Immature natural killer cell (primary cell): ENCODE results near the gene PGAM2. TPM values are rescaled to one million over a fixed set of nuclear protein-coding genes. Genes with fewer than 3 reads are reported as not detected.
"Not testable (repeated sequence)": the region's sequence is repeated elsewhere in the genome, so short reads cannot be mapped to it uniquely, and the experiment has no call there.

Experiments
- DNase-seq, 3 donors: peaks; one replicate each; pipeline ENCODE4 v3.0.0; 2022; ENCODE audit warnings: mixed read lengths in 1 of 3
- H3K27ac Mint-ChIP-seq, 6 donors: one replicate each; pipeline ENCODE4 v1.8.0; 2020; ENCODE audit warnings: mixed read lengths in 6 of 6, mild to moderate bottlenecking in 5 of 6, inconsistent platforms in 4 of 6, moderate library complexity in 3 of 6
- H3K27me3 Mint-ChIP-seq, 3 donors: one replicate each; pipeline ENCODE4 v1.8.0; 2020 to 2021; ENCODE audit warnings: low read depth in 3 of 3, mild to moderate bottlenecking in 3 of 3, mixed read lengths in 3 of 3, moderate library complexity in 3 of 3, inconsistent platforms in 1 of 3
- H3K36me3 Mint-ChIP-seq, 3 donors: one replicate each; pipeline ENCODE4 v1.8.0; 2020; ENCODE audit warnings: mixed read lengths in 3 of 3, inconsistent platforms in 2 of 3, mild to moderate bottlenecking in 2 of 3
- H3K4me1 Mint-ChIP-seq, 2 donors: one replicate each; pipeline ENCODE4 v1.8.0; 2020; ENCODE audit warnings: inconsistent platforms in 2 of 2, mild to moderate bottlenecking in 2 of 2, mixed read lengths in 2 of 2, moderate library complexity in 1 of 2
- H3K4me3 Mint-ChIP-seq, 5 donors: one replicate each; pipeline ENCODE4 v1.8.0; 2020; ENCODE audit warnings: mild to moderate bottlenecking in 5 of 5, mixed read lengths in 5 of 5, inconsistent platforms in 3 of 5, moderate library complexity in 3 of 5
- H3K9me3 Mint-ChIP-seq, 6 donors: one replicate each; pipeline ENCODE4 v1.8.0; 2020; ENCODE audit warnings: mild to moderate bottlenecking in 6 of 6, mixed read lengths in 6 of 6, inconsistent platforms in 4 of 6, moderate library complexity in 3 of 6
- polyA plus RNA-seq, 3 donors: library from polyadenylated mRNA; unstranded; fragments of 300-500 nt; fragmentation: Illumina TruSeq; gene quantifications; one replicate each; pipeline ENCODE4 v1.2.3, GENCODE V29; 2021

The PGAM2 gene
- polyA plus RNA-seq, 3 donors from 2014 or later, result not detected

DNA sequence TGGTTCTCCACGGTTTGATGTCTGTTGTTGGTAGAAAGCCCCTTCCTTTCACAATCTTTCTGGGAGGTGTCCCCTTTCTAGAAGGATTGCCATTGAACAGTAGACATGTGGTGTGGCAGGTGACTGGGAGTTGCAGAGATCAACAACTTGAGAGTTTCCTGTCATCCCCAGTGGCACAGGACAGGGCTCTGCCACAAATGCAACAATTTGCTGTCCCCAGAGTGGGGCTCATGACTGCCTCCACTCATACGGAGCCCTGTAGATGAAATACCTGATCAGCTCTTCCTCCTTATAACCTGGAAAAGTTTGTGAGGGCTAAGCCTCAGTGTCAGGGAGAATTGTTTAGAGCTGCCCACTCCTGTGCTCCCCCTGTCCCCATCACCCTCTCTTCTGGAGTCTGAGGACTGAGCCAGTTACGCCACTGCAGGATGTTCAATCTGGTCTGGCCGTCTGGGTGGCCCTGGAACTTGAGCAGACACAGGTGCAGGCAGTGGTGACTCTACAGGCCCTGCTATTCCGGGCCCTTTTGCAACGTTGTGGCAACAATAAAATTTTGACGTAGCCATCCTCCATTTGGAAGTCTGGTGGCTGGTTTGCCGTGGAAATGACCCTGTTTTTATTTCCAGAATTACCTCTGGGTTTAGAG, 14.3 kb downstream of the PGAM2 start:
- H3K4me3 Mint-ChIP-seq, result no peak overlapping the region
- H3K4me1 Mint-ChIP-seq, result peaks cover 32 to 49% of the 10 kb centered on the region in 2 donors
- no peak overlapping the region for H3K27ac Mint-ChIP-seq
- peaks cover 0 to 8% (median 1%) of the 10 kb centered on the region in 3 donors for H3K27me3 Mint-ChIP-seq
- H3K36me3 Mint-ChIP-seq, result peaks cover 0 to 27% (median 4%) of the 10 kb centered on the region in 3 donors
- H3K9me3 Mint-ChIP-seq, result no peaks in the 10 kb centered on the region
- DNase-seq, result no peak

DNA sequence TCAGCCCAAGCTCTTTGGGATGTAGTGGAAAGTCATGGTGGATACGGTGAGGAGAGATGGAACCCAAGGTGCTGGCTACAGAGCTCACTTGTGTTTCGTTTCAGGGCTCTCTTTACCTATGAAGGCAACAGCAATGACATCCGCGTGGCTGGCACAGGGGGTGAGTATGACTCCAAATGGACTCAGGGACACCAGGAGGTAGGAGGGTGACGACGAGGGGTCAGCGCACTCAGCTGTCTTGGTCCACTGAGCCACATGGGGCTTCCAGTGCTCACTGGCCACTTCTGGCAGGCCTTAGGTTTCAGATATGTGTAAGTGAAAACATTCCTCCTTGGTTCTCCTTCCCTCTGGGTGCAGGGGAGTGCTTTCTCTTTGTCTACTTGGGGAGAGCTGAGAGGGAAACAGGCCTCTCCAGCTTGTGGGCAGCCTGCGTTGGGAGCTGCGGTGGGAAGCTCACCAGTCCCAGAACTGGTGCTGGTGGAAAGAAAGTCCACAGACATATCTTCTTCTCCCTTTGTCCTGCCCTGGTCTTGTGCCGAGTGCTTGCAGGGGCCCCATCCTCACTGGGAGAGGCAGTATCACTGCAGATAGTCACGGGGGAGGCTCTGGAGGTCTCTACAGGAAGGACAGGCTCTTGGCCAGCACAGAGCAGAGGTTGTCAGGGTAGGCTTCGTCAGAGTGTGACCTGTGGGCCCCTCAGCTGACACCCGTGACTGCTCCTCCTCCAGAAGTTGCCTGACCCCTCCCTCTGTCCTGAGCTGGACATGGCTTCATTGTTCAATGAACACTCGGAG, 15.0 kb downstream of the PGAM2 start:
- H3K36me3 Mint-ChIP-seq, result peaks cover 0 to 21% (median 4%) of the 10 kb centered on the region in 3 donors
- peaks cover 0 to 9% (median 5%) of the 10 kb centered on the region in 3 donors for H3K27me3 Mint-ChIP-seq
- peaks cover 39 to 50% of the 10 kb centered on the region in 2 donors for H3K4me1 Mint-ChIP-seq
- no peak overlapping the region for H3K4me3 Mint-ChIP-seq
- peak overlapping the region in 3 of 6 donors; percentile 32 to 64 (median 46) for H3K27ac Mint-ChIP-seq
- DNase-seq, result no peak
- no peaks in the 10 kb centered on the region for H3K9me3 Mint-ChIP-seq

DNA sequence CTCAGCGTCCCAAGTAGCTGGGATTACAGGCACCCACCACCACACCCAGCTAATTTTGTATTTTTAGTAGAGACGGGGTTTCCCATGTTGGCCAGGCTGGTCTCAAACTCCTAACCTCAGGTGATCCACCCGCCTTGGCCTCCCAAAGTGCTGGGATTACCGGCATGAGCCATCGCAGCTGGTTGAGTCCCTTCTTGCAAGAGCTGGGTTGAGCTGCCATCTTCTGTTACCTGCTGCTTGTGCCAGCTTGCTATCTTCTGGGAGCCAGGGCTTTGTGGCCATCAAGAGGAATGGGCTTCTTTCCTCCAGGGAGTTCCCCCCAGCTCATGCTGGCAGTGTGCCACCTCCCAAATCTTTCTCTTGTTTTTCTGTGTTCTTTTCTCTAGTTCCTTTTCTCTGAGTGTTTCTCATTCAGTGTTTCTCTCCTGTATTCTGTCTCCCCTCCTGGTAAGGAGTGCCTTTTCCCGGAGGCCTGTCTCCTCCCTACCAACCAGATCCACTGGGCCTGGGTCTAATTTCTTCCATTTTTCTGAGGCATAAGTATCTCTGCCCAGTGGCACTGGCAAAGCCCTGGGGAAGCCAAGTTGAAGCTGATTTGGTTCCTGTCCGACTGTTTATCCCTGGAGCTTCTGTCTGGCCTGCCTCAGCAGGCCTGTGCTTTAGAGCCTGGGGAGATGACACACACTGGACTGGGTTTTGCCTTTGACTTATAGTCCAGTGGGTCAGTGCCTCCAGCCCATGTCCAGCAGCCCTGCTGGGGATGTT, 17.2 kb downstream of the PGAM2 start:
- peaks cover 2 to 17% (median 9%) of the 10 kb centered on the region in 3 donors for H3K27me3 Mint-ChIP-seq

DNA sequence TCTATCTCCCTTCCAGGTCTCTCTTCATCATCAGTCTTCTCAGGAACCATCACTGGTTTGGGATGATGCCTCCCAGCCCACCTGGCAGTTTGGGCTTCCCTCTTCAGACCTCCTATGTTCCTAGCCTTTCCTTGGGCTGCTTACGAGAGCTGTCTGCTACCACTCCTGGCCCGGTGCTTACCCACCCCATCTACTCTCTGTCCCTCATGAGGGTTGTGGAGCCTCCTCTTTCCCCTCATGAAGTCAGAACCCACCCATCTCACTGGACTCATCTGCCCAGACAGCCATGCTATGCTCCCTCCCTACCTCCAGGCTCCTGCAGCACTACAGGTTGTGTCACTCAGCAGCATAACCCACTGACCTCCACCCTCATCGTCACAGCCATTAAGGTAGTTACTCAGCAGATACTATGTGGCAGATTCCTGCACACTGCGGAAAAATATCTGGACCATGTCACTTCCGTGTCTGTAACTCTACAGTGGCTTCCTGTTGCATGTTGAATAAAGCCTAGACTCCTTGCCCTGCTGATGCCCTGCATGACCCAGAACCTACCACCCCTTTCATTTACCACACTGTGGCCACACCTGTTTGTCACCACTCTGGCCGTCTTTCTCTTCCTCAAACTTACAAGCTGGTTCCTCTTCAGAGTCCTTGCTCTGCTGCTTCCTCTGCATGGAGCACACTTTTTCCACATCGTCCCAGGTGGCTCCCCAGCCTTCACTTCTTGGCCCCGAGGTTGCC, 18.9 kb downstream of the PGAM2 start:
- peak overlapping the region; percentile 93 to 98 (median 96) for H3K27ac Mint-ChIP-seq
- peaks cover 57 to 62% of the 10 kb centered on the region in 2 donors for H3K4me1 Mint-ChIP-seq
- peaks cover 2 to 17% (median 10%) of the 10 kb centered on the region in 3 donors for H3K27me3 Mint-ChIP-seq
- peaks cover 0 to 11% (median 0%) of the 10 kb centered on the region in 3 donors for H3K36me3 Mint-ChIP-seq
- H3K4me3 Mint-ChIP-seq, result peak overlapping the region; percentile 90 to 95 (median 91)
- no peaks in the 10 kb centered on the region for H3K9me3 Mint-ChIP-seq
- DNase-seq, result peak; percentile 37 to 43 (median 42)

More for the DNA sequence above, 17.2 kb downstream of the PGAM2 start:
- Mint-ChIP-seq H3K4me3 (peak overlapping the region in 2 of 5 donors; percentile 10 to 21), H3K9me3 (no peaks in the 10 kb centered on the region), H3K27ac (peak overlapping the region in 5 of 6 donors; percentile 56 to 97 (median 96)), H3K4me1 (peaks cover 52 to 55% of the 10 kb centered on the region in 2 donors), H3K36me3 (peaks cover 0 to 16% (median 0%) of the 10 kb centered on the region in 3 donors)
- DNase-seq, result no peak

DNA sequence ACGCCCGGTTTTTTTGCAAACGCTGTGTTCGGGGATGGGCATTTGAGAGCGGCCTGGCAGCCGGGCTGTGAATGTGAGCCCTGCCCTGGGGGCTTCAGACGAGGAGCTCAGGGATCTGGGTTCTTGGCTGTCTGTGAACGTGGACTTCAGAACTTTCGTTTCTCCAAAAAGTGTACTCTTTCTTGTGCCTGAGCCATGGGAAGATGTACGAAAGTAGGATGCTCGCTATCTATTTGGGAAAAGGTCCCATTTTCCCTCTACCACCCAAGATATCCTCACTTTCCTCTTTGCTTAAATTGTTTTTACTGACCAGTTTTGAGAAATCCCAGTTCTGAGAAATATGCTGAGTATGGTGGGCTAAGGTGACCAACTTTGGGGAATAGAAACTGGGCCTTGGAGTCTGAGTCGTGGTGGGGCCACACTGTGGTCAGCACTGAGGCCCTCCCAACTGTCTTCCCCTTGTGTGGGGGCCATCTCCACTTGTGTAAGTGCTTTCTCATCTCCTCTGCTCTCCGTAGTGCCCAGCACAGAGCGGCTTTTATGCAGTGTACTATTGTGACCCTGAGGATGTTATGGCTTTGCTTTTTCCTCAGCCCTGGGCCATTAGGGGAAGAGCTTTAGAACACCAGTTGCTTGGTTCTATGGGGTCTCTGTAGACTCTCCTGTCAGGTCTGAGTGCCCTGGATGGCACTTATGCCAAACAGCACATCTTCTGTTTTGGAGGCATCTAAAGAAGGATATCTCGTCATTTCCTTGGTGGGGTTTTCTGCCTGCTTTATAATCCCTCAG, 19.9 kb downstream of the PGAM2 start:
- DNase-seq, result no peak
- H3K9me3 Mint-ChIP-seq, result no peaks in the 10 kb centered on the region
- peak overlapping the region; percentile 90 to 95 (median 91) for H3K4me3 Mint-ChIP-seq
- peaks cover 2 to 16% (median 12%) of the 10 kb centered on the region in 3 donors for H3K27me3 Mint-ChIP-seq
- peak overlapping the region; percentile 93 to 98 (median 96) for H3K27ac Mint-ChIP-seq
- H3K36me3 Mint-ChIP-seq, result peaks cover 0 to 9% (median 0%) of the 10 kb centered on the region in 3 donors
- H3K4me1 Mint-ChIP-seq, result peaks cover 59 to 60% of the 10 kb centered on the region in 2 donors

DNA sequence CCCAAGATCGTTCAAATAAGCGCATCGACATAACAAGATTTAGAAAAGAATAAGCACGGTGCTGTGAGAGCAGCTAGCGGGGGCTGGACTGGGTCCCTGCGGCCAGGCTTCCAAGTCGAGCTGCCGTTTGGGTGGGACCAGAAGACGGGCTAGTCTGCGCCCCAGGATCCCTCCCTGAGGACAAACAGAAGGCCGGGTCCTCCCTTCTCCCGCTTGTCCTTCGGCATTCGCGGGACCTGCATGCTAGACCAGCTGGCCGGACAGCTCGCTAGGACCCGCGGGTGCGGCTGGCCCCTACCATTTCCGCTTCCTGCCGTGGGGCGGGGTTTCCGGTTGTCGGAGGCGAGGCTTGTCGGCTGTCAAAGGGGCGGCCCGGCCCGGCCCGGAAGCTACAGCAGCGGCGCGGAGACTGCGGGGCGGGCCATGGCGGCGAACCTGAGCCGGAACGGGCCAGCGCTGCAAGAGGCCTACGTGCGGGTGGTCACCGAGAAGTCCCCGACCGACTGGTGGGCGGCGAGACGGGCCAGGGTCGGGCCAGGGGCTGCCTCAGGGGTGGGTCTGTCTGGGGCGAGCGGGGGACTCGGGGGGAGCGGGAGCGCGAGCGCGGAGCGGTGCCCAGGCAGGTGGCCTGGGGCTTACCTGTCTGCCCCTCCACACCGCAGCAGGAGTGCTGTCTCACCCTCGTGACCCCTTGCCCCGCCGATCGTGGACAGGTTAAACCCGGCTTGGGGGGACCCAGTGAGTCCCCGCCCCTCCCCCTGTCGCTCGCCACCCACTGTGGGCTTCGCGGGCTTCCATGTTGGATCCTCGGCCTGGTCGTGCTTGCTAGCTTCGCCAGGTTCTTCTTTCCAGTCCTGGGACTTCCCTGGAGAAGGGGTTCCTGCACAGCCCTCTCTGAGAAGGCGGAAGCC, 20.8 kb downstream of the PGAM2 start, which contains the start of gene DBNL:
Gene DBNL, plus strand, starts transcription at position 388 of the 911 bp plus-strand sequence. Its CDS starts 36 bp downstream, at position 424.
- Mint-ChIP-seq H3K27me3 (peaks cover 2 to 14% (median 12%) of the 10 kb centered on the region in 3 donors), H3K4me1 (peaks cover 53 to 57% of the 10 kb centered on the region in 2 donors)

DNA sequence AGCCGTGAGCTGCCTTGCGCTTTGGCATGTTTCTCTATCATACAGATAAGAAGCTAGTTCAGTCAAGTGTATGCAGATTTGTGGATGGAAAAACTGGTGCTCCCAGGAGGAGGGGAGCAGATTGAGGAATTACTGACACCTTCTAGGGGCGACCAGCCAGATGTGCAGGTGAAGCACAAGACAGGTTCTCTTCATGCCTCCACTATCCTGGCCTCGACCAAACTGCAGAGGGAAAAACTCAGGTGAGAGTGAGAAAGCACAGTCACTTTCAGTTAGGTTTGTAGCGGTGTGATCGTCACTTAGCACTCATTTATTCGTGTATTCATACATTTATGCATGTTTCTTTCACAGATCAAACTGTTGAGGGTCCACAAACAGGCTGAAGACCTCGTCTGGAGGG, 21.5 kb downstream of the PGAM2 start:
- Mint-ChIP-seq H3K36me3 (peaks cover 0 to 8% (median 0%) of the 10 kb centered on the region in 3 donors), H3K27me3 (peaks cover 2 to 14% (median 12%) of the 10 kb centered on the region in 3 donors), H3K4me3 (peak overlapping the region; percentile 90 to 95 (median 91)), H3K4me1 (peaks cover 56% of the 10 kb centered on the region in 2 donors), H3K27ac (peak overlapping the region; percentile 96 to 99 (median 98)), H3K9me3 (no peaks in the 10 kb centered on the region)
- DNase-seq, result no peak

More for the DNA sequence above, 20.8 kb downstream of the PGAM2 start, which contains the start of gene DBNL:
- Mint-ChIP-seq H3K4me3 (peak within 1 kb of the TSS; percentile 90 to 95 (median 91)), H3K27ac (peak within 1 kb of the TSS; percentile 96 to 99 (median 98)), H3K36me3 (peaks cover 0 to 8% (median 0%) of the 10 kb centered on the region in 3 donors), H3K9me3 (no peaks in the 10 kb centered on the region)
- DNase-seq, result peak; percentile 87 to 88 (median 87)

DNA sequence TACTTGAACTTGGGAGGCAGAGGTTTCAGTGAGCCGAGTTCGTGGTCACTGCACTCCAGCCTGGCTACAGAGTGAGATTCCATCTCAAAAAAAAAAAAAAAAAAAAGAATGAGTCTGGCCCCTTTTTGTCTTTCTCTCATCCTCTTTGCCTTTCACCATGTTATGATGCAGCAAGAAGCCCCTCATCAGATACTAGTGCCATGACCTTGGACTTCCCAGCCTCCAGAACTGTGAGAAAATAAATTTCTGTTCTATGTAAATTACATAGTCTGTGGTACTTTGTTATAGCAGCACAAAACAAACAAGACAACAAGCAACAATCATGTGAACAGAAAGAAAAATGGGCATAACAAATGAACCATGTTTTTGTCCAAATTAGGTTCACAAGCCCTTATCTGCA, 23.1 kb downstream of the PGAM2 start:
- no peak for DNase-seq
- Mint-ChIP-seq H3K27me3 (peaks cover 2 to 14% (median 11%) of the 10 kb centered on the region in 3 donors), H3K4me1 (peaks cover 43 to 48% of the 10 kb centered on the region in 2 donors), H3K36me3 (peaks cover 0 to 5% (median 0%) of the 10 kb centered on the region in 3 donors), H3K9me3 (no peaks in the 10 kb centered on the region), H3K4me3 (peak overlapping the region; percentile 42 to 73 (median 61)), H3K27ac (peak overlapping the region in 4 of 6 donors; percentile 28 to 85 (median 68))

DNA sequence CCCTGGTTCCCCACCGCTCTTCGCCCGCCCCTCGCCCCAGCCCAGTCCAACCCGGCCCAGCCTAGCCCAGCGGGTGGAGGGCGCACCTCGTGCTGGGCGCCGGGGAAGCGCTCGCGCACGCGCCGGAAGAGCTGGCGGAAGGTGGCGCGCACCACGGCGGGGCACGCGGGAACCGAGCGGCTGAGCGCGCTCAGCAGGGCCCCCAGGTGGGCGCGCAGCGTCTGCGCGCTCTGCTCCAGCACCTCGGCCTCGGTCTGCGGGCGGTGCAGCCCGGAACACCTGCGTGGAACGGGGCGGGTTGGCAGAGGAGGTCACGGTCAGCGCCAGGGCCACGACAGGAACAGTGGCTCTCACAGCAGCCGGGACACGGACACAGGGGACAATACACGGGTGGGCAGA, 24.9 kb downstream of the PGAM2 start:
- H3K27me3 Mint-ChIP-seq, H3K9me3 Mint-ChIP-seq, H3K36me3 Mint-ChIP-seq: not testable (repeated sequence)
- H3K27ac Mint-ChIP-seq, result peak overlapping the region in 5 of 6 donors; percentile 69 to 84 (median 82)
- peak; percentile 64 to 73 (median 70) for DNase-seq
- peak overlapping the region; percentile 67 to 82 (median 81) for H3K4me3 Mint-ChIP-seq
- peaks cover 26 to 31% of the 10 kb centered on the region in 2 donors for H3K4me1 Mint-ChIP-seq

DNA sequence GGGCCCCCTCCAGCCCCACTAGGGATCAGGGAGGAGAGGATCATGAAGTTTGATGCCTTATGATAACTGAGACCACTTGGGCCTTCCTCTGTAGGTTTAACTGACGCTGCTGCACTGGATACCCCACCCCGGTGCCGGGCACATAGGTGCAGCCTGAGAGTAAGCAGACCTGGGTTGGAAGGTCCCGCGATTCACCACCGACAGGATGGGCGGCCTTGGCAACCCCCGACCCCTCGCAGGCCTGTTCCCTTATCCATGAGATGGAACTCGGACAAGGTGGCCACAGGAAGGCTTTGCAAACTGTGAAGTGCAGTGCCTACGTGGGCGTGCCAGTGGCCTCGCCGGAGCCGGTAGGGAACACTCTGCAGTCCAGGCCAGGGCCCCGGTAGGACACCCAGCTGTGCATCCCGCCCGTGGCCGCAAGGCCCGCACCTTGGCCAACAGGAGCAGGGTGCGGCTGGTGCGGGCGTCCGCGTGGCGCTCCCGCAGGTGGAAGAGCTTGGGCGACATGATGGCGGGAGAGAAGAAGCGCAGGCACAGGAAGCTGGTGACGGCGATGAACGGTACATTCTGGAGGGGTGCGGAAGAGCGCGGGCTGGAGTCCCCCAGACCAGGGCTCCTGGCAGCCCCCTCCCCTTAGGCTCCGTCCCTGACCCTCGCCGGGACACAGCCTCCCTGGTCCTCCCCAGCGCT, 25.4 kb downstream of the PGAM2 start:
- peaks cover 20 to 25% of the 10 kb centered on the region in 2 donors for H3K4me1 Mint-ChIP-seq
- not testable (repeated sequence) for H3K27me3 Mint-ChIP-seq, H3K36me3 Mint-ChIP-seq, H3K9me3 Mint-ChIP-seq, DNase-seq
- peak overlapping the region; percentile 42 to 68 (median 58) for H3K4me3 Mint-ChIP-seq
- peak overlapping the region in 4 of 6 donors; percentile 59 to 80 (median 67) for H3K27ac Mint-ChIP-seq
